ENCODE measurements around the gene NAB1.

DNA sequence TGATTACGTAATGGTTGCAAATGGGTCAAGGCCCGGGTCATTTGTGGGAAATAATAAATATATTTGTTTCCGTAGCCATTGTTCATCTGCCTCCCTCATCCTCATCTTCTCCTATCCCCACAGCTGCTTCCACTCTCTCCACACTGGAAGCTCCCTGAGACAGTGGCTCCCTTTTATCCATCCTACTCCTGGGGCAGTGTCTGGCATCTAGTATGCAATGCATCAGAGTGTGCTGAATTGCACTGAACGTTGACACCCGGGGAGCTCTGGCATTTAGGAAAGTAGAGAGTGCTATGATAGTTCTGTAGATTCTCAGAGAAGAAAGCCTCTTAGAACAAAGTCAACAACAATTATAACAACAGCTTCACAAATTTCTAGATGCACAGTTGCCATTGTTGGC lies 45.5 kb upstream of the NAB1 start:
- TF ChIP-seq EZH2 (IDR thresholded peaks at IDR 0.05) (no peak), POLR2AphosphoS5 (IDR thresholded peaks at IDR 0.05; ENCODE audit: borderline replicate concordance, low read depth, low read length) (no peak), FOXP2 (optimal IDR thresholded peaks at IDR 0.05; ENCODE audit: control extremely low read depth, extremely low read length, insufficient read depth) (no peak)
